Tibial nerve (tissue), 4 donors: ENCODE data around the gene ABTB1. TPM values are rescaled to one million over a fixed set of nuclear protein-coding genes. Genes with fewer than 3 reads are reported as not detected.

Source experiments
- DNase-seq, 2 donors: peaks; one replicate each; pipeline ENCODE4 v3.0.0-alpha.2; 2019; ENCODE audit warnings: low spot score in 2 of 2
- H3K27ac ChIP-seq, 4 donors: fragments of 200-600 bp; sonication (generic) in 3 of 4; one replicate each; pipeline ENCODE4 v1.5.1; 2017 to 2019; ENCODE audit warnings: mild to moderate bottlenecking in 1 of 4
- H3K27me3 ChIP-seq, 2 donors: fragments of 200-600 bp; sonication (generic) in 1 of 2; one replicate each; pipeline versions ENCODE4 v1.5.1 to v1.6.0; 2017 to 2019
- H3K36me3 ChIP-seq, 3 donors: fragments of 200-600 bp; sonication (generic); one replicate each; pipeline ENCODE4 v1.5.1; 2018 to 2019
- H3K4me1 ChIP-seq, 4 donors: fragments of 200-600 bp; sonication (generic) in 3 of 4; one replicate each; pipeline ENCODE4 v1.5.1; 2017 to 2019
- H3K4me3 ChIP-seq, 4 donors: fragments of 200-600 bp; sonication (generic) in 3 of 4; one replicate each; pipeline ENCODE4 v1.5.1; 2017 to 2019; ENCODE audit warnings: mild to moderate bottlenecking in 1 of 4, moderate library complexity in 1 of 4
- H3K9me3 ChIP-seq, 4 donors: fragments of 200-600 bp; sonication (generic) in 3 of 4; one replicate each; pipeline ENCODE4 v1.5.1; 2017 to 2019
- EP300 ChIP-seq, 2 donors: sonication (generic); formaldehyde crosslinking; IDR thresholded peaks; one replicate each; pipeline ENCODE4 v1.6.1; 2017; ENCODE audit warnings: antibody characterized with exemption in 2 of 2, mild to moderate bottlenecking in 1 of 2
- POLR2A ChIP-seq, 2 donors: fragments of 450-650 bp; IDR thresholded peaks; one replicate each; pipeline ENCODE4 v1.6.1; 2017; ENCODE audit warnings: antibody characterized with exemption in 2 of 2, mild to moderate bottlenecking in 2 of 2, moderate library complexity in 2 of 2
- WGBS, 2 donors: methylation state at CpG; one replicate each; pipeline ENCODE4 v1.1.5; 2018; 5-methylcytosine and 5-hydroxymethylcytosine counted together
- total RNA-seq, 4 donors: library from RNA; depleted of rRNA; stranded (reverse); fragments of >200 nt; gene quantifications; one replicate each; pipeline ENCODE4 v1.1.0, GENCODE V29; 2016
- TF ChIP-seq, protein P1 (sequence below), 5 experiments: fragments of 200-600 bp in 3 of 5; fragments of 450-650 bp in 2 of 5; sonication (generic) in 3 of 5; IDR thresholded peaks; one replicate each; pipeline ENCODE4 v1.5.1; 2016 to 2019; ENCODE audit warnings: antibody characterized with exemption in 5 of 5, mild to moderate bottlenecking in 3 of 5, moderate library complexity in 2 of 5

Gene ABTB1
- total RNA-seq, 4 donors from 2014 or later = 86.4 to 134 (median 121) TPM

- H3K4me3 ChIP-seq = no peak overlapping the region
- H3K9me3 ChIP-seq = no peaks in the 10 kb centered on the region
- no peaks in the 10 kb centered on the region for H3K27me3 ChIP-seq
- peaks cover 0 to 41% (median 0%) of the 10 kb centered on the region in 3 donors for H3K36me3 ChIP-seq
- H3K4me1 ChIP-seq = peaks cover 0 to 30% (median 0%) of the 10 kb centered on the region in 4 donors
- WGBS, 2 donors = 84 to 89% methylated on average over 8 of the region's 8 CpGs
- TF ChIP-seq EP300 (IDR thresholded peaks at IDR 0.05) (no peak), POLR2A (IDR thresholded peaks at IDR 0.05) (no peak)
- TF ChIP-seq, protein P1, sequence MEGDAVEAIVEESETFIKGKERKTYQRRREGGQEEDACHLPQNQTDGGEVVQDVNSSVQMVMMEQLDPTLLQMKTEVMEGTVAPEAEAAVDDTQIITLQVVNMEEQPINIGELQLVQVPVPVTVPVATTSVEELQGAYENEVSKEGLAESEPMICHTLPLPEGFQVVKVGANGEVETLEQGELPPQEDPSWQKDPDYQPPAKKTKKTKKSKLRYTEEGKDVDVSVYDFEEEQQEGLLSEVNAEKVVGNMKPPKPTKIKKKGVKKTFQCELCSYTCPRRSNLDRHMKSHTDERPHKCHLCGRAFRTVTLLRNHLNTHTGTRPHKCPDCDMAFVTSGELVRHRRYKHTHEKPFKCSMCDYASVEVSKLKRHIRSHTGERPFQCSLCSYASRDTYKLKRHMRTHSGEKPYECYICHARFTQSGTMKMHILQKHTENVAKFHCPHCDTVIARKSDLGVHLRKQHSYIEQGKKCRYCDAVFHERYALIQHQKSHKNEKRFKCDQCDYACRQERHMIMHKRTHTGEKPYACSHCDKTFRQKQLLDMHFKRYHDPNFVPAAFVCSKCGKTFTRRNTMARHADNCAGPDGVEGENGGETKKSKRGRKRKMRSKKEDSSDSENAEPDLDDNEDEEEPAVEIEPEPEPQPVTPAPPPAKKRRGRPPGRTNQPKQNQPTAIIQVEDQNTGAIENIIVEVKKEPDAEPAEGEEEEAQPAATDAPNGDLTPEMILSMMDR (IDR thresholded peaks at IDR 0.05) = no peak
- DNase-seq = no peak
- H3K27ac ChIP-seq = peak overlapping the region in 1 of 4 donors; percentile 37
Measured at GRCh38 chr3:127682561-127682960, 9.8 kb downstream of the ABTB1 start.

GRCh38 chr3:127684871-127685707, 12.3 kb downstream of the ABTB1 start:
- 69 to 74% methylated on average over 19 to 21 of the region's 22 CpGs for WGBS, 2 donors

GRCh38 chr3:127685708-127686511, 13.2 kb downstream of the ABTB1 start:
- Histone ChIP-seq H3K9me3 (no peaks in the 10 kb centered on the region), H3K27ac (no peak overlapping the region), H3K27me3 (no peaks in the 10 kb centered on the region), H3K4me3 (no peak overlapping the region), H3K36me3 (peaks cover 0 to 12% (median 0%) of the 10 kb centered on the region in 3 donors), H3K4me1 (peaks cover 0 to 53% (median 9%) of the 10 kb centered on the region in 4 donors)
- WGBS, 2 donors = 75% methylated on average over 4 of the region's 4 CpGs
- no peak for DNase-seq
- TF ChIP-seq EP300 (IDR thresholded peaks at IDR 0.05) (no peak), POLR2A (IDR thresholded peaks at IDR 0.05) (no peak)
- TF ChIP-seq, protein P1 (IDR thresholded peaks at IDR 0.05) = no peak

More at GRCh38 chr3:127684871-127685707, 12.3 kb downstream of the ABTB1 start:
- no peak for TF ChIP-seq EP300 (IDR thresholded peaks at IDR 0.05)
- no peak for TF ChIP-seq POLR2A (IDR thresholded peaks at IDR 0.05)
- TF ChIP-seq, protein P1 (IDR thresholded peaks at IDR 0.05) = no peak
- no peaks in the 10 kb centered on the region for H3K27me3 ChIP-seq
- no peak overlapping the region for H3K4me3 ChIP-seq
- no peaks in the 10 kb centered on the region for H3K9me3 ChIP-seq
- H3K27ac ChIP-seq = no peak overlapping the region
- peaks cover 0 to 16% (median 0%) of the 10 kb centered on the region in 3 donors for H3K36me3 ChIP-seq
- H3K4me1 ChIP-seq = peaks cover 0 to 44% (median 1%) of the 10 kb centered on the region in 4 donors
- no peak for DNase-seq

- peaks cover 0 to 58% (median 12%) of the 10 kb centered on the region in 4 donors for H3K4me1 ChIP-seq
- H3K4me3 ChIP-seq = no peak overlapping the region
- peaks cover 0 to 16% (median 0%) of the 10 kb centered on the region in 3 donors for H3K36me3 ChIP-seq
- no peaks in the 10 kb centered on the region for H3K27me3 ChIP-seq
- TF ChIP-seq EP300 (IDR thresholded peaks at IDR 0.05) (no peak), POLR2A (IDR thresholded peaks at IDR 0.05) (no peak)
- TF ChIP-seq, protein P1 (IDR thresholded peaks at IDR 0.05) = no peak
- H3K27ac ChIP-seq = no peak overlapping the region
- no peaks in the 10 kb centered on the region for H3K9me3 ChIP-seq
- DNase-seq = no peak
Measured at GRCh38 chr3:127686512-127686894, 13.8 kb downstream of the ABTB1 start.
